Peyer's patch (tissue), 4 donors: ENCODE results near the gene KAZN.

Experiments used
- CTCF ChIP-seq, 6 experiments: fragments of 450-650 bp in 4 of 6; fragments of 200-600 bp in 2 of 6; sonication (generic) in 1 of 6; IDR thresholded peaks; one replicate each; pipeline ENCODE4 v1.5.1; 2017 to 2019; ENCODE audit warnings: antibody characterized with exemption in 6 of 6, mild to moderate bottlenecking in 3 of 6, moderate library complexity in 1 of 6
- POLR2A ChIP-seq, 2 donors: fragments of 450-650 bp; IDR thresholded peaks; one replicate each; pipeline ENCODE4 v1.5.1; 2017; ENCODE audit warnings: antibody characterized with exemption in 2 of 2, mild to moderate bottlenecking in 2 of 2, moderate library complexity in 2 of 2

- TF ChIP-seq POLR2A (IDR thresholded peaks at IDR 0.05), result no peak
- no peak for TF ChIP-seq CTCF (IDR thresholded peaks at IDR 0.05)
These were observed 802 bp downstream of the KAZN start for GRCh38 chr1:14599183-14599791.
